ENCODE measurements around the gene LCORL.
"Not testable (repeated sequence)": the region's sequence is repeated elsewhere in the genome, so short reads cannot be mapped to it uniquely, and the experiment has no call there.

Gene LCORL

GRCh38 chr4:18021720-18022571, at the start of gene LCORL:
Gene LCORL (minus strand): TSS chr4:18021755. CDS start chr4:18021751, 4 bp downstream.
- peak; percentile 81 to 84 for DNase-seq (ENCODE audit: low read depth in 2 of 2)

- no peak for DNase-seq (ENCODE audit: low read depth in 2 of 2)
Observed at GRCh38 chr4:18069810-18070209, 48.3 kb upstream of the LCORL start.

- no peak for DNase-seq (ENCODE audit: low read depth in 2 of 2)
Observed at GRCh38 chr4:18067031-18067430, 45.5 kb upstream of the LCORL start.

- DNase-seq (ENCODE audit: low read depth in 2 of 2), result no peak
Observed at GRCh38 chr4:18063079-18063478, 41.5 kb upstream of the LCORL start.

GRCh38 chr4:18057821-18058533, 36.4 kb upstream of the LCORL start:
- DNase-seq (ENCODE audit: low read depth in 2 of 2), result no peak

GRCh38 chr4:18056030-18056429, 34.5 kb upstream of the LCORL start:
- no peak for DNase-seq (ENCODE audit: low read depth in 2 of 2)

- DNase-seq (ENCODE audit: low read depth in 2 of 2), result no peak
Observed at GRCh38 chr4:18052158-18052557, 30.6 kb upstream of the LCORL start.

GRCh38 chr4:18051281-18051680, 29.7 kb upstream of the LCORL start:
- DNase-seq (ENCODE audit: low read depth in 2 of 2), result no peak

- no peak for DNase-seq (ENCODE audit: low read depth in 2 of 2)
Observed at GRCh38 chr4:18050448-18050847, 28.9 kb upstream of the LCORL start.

GRCh38 chr4:18049446-18049845, 27.9 kb upstream of the LCORL start:
- no peak for DNase-seq (ENCODE audit: low read depth in 2 of 2)

GRCh38 chr4:18042754-18043153, 21.2 kb upstream of the LCORL start:
- no peak for DNase-seq (ENCODE audit: low read depth in 2 of 2)

GRCh38 chr4:18042012-18042411, 20.5 kb upstream of the LCORL start:
- DNase-seq (ENCODE audit: low read depth in 2 of 2), result no peak

- DNase-seq (ENCODE audit: low read depth in 2 of 2), result no peak
Observed at GRCh38 chr4:18041114-18041513, 19.6 kb upstream of the LCORL start.

- DNase-seq (ENCODE audit: low read depth in 2 of 2), result no peak
Observed at GRCh38 chr4:18039113-18039512, 17.6 kb upstream of the LCORL start.

GRCh38 chr4:18036369-18036768, 14.8 kb upstream of the LCORL start:
- DNase-seq (ENCODE audit: low read depth in 2 of 2), result not testable (repeated sequence)

- DNase-seq (ENCODE audit: low read depth in 2 of 2), result no peak
Observed at GRCh38 chr4:18034099-18034498, 12.5 kb upstream of the LCORL start.

- DNase-seq (ENCODE audit: low read depth in 2 of 2), result no peak
Observed at GRCh38 chr4:18033111-18034085, 11.8 kb upstream of the LCORL start.

- DNase-seq (ENCODE audit: low read depth in 2 of 2), result no peak
Observed at GRCh38 chr4:18025288-18025687, 3.7 kb upstream of the LCORL start.

GRCh38 chr4:18022572-18023050, 1.1 kb upstream of the LCORL start:
- no peak for DNase-seq (ENCODE audit: low read depth in 2 of 2)

- peak in 1 of 2 donors; percentile 18 for DNase-seq (ENCODE audit: low read depth in 2 of 2)
Observed at GRCh38 chr4:18021470-18021719, 160 bp downstream of the LCORL start.

- DNase-seq (ENCODE audit: low read depth in 2 of 2), result peak; percentile 20 to 21
Observed at GRCh38 chr4:18020671-18021469, 685 bp downstream of the LCORL start.

All from stimulated activated CD8-positive, alpha-beta memory T cell treated with anti-CD3 and anti-CD28 coated beads, Interleukin-15, amount 100 ng/mL, for 48 hours (primary cell).